Suppressor macrophage treated with lipopolysaccharide for 1 hour (primary cell): ENCODE data around the gene FERMT2.
A peak's percentile ranks its signal among the peaks of the same experiment; 100 is the strongest.

Experiments
- DNase-seq, 3 donors: peaks; one replicate each; pipeline ENCODE4 v3.0.0-alpha.2; 2020 to 2022

FERMT2 gene

DNA sequence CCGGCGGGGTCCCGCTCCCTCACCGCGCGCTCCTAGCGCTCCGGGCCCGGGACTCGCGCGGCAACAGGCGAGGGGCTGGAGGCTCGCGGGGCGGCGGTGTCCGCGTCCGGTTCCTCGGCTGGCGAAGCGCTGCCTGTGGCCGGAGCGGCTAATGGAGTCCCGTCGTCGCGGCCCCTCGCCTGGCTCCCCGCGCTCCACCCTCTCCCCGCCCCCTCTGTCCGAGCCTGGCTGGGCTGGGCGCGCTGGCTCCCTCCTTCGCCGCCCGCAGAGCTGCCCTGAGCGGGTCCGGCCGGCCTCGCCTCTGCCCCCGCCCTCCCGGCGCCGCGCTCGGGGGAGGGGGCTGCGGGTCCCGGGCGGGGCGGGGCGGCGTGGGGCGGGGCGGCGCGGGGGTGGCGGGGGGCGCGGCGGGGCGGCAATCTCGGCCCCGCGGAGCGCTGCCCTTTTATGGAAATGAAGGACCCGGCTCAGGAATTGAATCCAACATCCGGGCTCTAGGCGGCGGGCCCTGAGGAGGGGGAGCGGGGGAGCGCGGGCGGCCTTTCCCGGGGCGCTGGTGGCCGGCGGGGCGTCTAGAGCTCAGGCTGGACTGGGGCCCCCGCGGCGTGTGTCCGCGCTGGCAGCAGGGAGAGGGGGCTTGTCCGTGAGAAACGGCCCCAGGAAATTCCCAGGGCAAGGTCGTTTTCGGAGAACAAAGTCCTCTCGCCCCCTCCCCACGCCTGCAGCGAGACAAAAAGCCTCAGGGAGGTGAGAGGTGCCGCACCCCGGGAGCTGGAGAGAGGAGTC is at the start of gene FERMT2:
FERMT2 (minus strand) TSS at position 153 of the 783 bp plus-strand sequence. CDS start 482 bp downstream, outside the sequence.
- DNase-seq: peak; percentile 45 to 74 (median 62)

GRCh38 chr14:52998376-52999015 is 47.6 kb upstream of the FERMT2 start:
- no peak for DNase-seq

DNA sequence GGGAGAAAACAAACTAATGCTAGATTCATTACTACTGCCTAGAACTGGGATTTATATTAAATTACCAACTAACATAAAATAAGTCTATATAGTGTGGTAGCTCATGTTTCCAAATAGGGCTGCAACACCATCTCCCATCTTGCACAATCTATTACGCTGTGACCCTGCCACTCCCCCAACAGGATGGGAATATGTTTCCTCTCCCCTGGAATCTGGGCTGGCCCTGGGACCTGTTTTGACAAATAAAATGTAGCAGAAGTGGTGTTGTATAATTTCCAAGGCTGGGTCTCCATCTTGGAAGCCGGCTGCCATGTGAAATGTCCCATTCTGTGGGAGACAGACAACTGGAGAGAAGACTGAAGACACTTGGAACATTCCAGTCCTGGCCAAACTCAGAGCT is 45.6 kb upstream of the FERMT2 start:
- no peak for DNase-seq

DNA sequence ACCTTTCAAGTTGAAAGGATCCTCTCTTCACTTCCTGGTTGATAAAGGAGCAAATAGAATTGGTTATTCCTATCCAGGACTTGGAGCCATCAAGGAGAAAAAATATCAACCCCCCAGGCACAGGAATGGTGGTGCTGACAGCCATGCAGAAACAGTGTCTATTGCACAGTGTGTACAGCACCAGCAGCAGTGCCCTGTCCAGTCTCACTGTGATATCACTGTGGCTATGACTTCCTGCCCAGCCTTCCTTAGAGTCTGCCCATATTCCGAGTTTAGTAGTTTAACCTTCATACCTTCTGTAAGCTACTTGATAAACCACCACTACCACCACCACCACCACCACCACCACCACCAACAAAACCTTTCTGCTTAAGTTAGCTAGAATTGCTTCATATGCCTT is 45.1 kb upstream of the FERMT2 start:
- no peak for DNase-seq

- DNase-seq: no peak
Measured at GRCh38 chr14:52992236-52992870, 41.5 kb upstream of the FERMT2 start.

GRCh38 chr14:52988139-52988538 is 37.3 kb upstream of the FERMT2 start:
- DNase-seq: no peak

DNA sequence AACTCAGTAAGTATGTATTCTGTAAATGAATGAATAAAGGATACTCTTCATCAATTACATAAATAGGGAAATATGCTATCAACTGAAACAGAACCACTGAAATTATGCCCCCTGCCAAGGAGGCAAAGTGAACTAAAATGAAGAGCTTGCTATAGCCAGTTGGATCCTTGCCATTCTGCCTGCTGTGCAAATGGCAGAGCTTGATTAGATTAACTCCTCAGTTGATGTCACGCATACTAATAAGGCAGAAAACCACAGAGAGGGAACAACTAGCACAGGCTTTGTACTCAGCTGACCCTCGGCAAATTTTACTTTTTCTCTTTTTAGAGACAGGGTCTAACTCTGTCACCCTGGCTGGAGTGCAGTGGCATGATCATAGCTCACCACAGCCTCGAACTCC is 36.7 kb upstream of the FERMT2 start:
- DNase-seq: no peak

DNA sequence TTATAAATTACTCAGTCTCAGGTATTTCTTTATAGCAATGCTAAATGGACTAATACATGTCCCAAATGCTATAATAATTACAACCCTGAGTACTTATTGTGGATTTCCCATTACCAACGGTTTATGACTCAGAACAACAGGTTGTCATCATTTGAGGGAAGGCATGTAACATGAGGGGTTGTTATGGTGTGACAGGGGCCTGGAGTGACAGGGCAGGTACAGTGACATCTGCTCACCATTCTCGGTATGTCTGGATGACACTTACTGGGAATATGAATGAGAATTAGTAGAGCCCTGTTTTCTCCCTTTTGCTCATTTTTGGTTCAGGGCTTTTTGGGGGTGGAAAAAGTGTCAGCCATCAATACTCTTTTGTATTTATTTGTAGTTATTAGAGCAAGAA is 36.2 kb upstream of the FERMT2 start:
- no peak for DNase-seq

GRCh38 chr14:52977798-52978197 is 26.9 kb upstream of the FERMT2 start:
- no peak for DNase-seq

- no peak for DNase-seq
Measured at GRCh38 chr14:52974406-52974805, 23.6 kb upstream of the FERMT2 start.

DNA sequence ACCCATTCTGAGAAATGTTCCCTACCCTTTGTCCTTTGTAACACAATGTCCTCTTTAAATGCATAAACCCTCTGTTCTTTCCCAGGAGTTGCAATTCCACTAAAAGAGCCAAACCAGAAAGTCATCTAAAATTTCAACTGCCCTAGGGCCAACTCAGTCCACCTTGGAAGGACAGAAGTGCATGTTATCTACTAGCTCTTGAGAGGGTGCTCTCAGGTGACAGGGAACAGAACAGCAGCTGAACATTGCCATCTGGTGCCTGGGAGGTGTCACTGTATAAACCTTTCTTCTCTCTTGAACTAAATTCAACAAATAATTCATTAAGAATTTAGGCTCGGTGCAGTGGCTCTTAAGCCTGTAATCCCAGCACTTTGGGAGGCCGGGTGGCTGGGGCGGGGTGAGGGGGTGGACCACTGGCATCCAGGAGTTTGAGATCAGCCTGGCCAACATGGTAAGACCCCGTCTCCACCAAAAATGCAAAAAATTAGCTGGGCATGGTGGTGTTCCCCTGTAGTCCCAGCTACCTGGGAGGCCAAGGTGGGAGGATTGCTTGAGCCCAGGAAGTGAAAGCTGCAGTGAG is 10.3 kb upstream of the FERMT2 start:
- peak; percentile 52 to 64 (median 52) for DNase-seq

DNA sequence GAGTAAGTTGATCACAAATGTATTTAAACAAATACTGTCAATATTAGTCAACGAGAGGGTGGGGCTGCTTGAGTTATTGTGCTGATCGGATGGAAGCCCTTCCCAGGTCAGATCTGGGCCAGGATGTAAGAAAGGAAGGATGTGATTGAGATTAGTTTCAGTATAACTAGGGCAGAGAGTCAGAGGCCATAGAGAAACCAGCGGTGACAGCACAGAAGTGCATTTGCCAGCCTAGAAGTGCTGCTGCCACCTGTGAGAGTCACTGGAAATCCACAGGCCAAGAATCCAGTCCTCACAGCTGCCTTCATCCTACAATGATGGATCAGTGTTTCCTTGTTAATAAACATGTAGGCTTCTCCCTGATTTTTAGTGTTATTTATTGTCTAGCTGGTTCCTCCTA is 9.8 kb upstream of the FERMT2 start:
- DNase-seq: no peak

DNA sequence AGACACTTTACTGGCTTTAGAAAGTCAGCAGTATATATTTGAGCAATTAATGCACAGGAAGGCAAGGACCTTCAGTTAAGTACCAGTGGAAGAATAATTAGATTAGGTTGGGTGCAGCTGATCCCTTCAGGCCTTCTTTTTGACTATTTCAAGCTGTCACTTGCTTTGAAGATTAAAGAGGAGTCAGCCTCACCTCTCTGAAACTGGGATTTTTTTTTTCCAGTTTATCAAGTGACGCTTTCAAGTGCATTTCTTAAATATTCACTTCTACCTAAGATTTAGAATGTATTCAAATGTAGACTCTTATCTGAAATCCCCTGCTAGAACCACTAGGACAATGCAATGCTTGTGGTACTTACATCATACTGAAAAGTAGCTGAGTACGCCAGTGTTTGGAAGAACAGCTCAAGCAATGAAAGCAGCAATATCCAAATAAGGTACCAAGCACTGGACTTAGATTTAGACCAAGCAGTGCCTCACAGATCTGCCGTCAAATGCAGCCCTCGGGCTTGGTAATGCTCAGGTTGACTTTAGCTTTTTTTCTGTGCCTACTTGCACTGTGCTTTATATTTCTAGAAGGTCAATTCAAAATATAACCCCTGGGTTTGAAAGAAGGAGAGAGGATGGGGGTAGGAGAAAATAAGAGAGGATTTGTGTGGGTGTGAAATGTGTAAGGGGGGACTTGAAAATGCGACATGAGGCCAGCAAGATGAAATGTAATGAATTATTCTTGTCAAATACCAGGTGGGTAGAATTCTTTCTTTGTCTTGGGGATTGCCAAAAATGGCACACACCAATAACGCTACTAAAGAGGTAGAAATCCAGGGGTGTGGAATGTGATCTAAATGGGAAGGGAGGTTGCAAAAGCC is 3.7 kb upstream of the FERMT2 start:
- no peak for DNase-seq

- DNase-seq: peak in 2 of 3 donors; percentile 22 to 26
Measured at GRCh38 chr14:52951681-52952554, 1.1 kb upstream of the FERMT2 start.

GRCh38 chr14:52950410-52950897 is 396 bp downstream of the FERMT2 start:
- peak; percentile 28 to 44 (median 31) for DNase-seq

- DNase-seq: peak in 1 of 3 donors; percentile 12
Measured at GRCh38 chr14:52949711-52950409, 990 bp downstream of the FERMT2 start.

- DNase-seq: peak in 1 of 3 donors; percentile 5
Measured at GRCh38 chr14:52949249-52949648, 1.6 kb downstream of the FERMT2 start.

GRCh38 chr14:52948836-52949235 is 2.0 kb downstream of the FERMT2 start:
- DNase-seq: no peak

- DNase-seq: peak; percentile 38 to 58 (median 54)
Measured at GRCh38 chr14:52948039-52948438, 2.8 kb downstream of the FERMT2 start.

DNA sequence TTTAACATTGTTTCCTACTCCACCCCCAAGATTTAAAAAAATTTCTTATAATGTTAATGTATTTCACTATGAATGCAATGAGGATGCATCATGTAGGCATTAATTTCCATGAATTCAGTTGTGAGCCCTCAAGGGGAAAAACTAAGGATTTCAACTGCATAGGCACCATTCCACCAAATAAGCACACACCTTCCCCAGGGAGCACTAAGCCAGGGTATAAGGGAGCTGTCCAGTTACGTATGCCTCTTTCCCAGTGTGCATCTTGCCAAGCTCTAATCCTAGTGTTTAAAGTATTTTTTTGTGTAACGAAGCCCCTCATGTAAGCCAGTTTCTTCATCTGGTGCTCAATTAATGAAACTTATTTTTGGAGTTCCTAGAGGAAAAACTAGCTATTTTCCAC is 6.6 kb downstream of the FERMT2 start:
- DNase-seq: no peak

DNA sequence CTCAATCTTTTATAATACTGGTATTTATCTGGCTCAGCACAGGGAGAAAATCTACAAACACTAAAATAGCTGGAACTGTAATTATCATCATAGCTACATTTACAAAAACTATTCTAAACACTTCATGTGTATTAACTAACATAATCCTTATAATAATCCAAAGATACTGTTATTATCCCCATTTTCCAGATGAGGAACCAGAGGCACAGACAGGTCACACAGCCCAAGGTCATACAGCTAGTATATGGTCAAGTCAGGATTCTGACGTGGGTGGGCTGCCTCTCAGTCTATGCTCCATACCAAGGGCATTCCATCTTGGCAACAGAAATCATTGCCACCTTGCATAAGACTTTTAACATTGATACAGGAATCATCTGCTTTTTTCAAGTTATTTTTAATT is 11.4 kb downstream of the FERMT2 start:
- no peak for DNase-seq
